H54 (cell line): ENCODE measurements around the gene FBL.

Experiments used
- DNase-seq: peaks from one replicate; pipeline ENCODE4 v3.0.0; 2011; ENCODE audit warnings: low spot score, mixed read lengths; ENCODE audit not compliant: insufficient read length
- FAIRE-seq: peaks from 3 replicates; lab custom pipeline; 2011; peaks lifted over from hg19 to GRCh38; lab: Jason Lieb, UNC
- POLR2A ChIP-seq: IDR thresholded peaks from 2 replicates; pipeline ENCODE4 v1.6.1; 2011; ENCODE audit warnings: low read depth, mild to moderate bottlenecking, low read length

The FBL gene

DNA sequence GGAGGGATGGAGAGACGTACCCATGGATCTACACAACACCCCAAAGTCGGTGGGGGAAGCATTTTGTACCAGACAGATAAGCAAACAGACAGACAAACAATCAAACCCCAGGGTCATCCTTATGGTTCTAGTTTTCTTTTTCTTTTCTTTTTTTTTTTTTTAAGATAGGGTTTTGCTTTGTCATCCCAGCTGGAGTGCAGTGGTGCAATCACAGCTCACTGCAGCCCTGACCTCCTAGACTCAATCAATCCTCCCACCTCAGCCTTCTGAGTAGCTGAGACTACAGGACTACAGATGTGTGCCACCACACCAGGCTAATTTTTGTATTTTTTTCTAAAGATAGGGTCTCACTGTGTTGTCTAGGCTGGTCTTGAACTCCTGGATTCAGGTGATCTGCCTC is 17.9 kb upstream of the FBL start:
- no peak for FAIRE-seq
- no peak for TF ChIP-seq POLR2A
- DNase-seq, result no peak

- FAIRE-seq, result no peak
- no peak for DNase-seq
- no peak for TF ChIP-seq POLR2A
Measured at GRCh38 chr19:39858541-39858940, 12.4 kb upstream of the FBL start.

DNA sequence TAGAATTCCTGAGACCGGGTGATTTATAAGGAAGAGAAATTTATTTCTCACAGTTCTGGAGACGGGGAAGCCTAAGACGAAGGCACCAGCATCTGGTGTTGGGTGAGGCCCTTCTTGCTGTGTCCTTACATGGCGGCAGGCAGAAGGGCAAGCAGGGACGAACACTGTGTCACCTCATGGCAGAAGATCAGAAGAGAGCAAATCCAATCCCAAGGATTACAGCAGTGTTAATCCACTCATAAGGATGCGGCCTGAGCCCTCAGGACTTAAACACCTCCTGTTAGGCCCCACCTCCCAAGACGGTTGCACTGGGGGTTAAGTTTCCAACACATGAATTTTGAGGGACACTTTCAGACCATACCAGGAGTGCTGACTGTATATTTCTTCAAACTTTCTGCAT is 6.7 kb upstream of the FBL start:
- FAIRE-seq (no peak), DNase-seq (no peak)
- no peak for TF ChIP-seq POLR2A

DNA sequence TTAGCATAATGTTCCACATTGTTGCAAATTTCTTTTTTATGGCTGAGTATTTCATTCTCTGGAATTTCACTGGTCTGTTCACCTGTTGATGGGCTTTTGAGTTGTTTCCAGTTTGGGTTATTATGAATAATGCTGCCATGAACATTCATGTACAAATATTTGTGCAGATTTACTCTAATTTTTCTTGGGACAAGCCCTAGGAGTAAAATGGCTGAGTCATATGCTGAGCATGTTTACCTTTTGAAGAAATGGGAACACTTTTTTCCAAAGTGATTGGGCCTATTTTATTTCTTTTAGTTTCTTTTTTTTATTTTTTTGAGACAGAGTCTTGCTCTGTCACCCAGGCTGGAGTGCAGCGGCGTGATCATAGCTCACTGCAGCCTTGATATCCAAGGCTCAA is 4.7 kb upstream of the FBL start:
- FAIRE-seq, result no peak
- TF ChIP-seq POLR2A, result no peak

DNA sequence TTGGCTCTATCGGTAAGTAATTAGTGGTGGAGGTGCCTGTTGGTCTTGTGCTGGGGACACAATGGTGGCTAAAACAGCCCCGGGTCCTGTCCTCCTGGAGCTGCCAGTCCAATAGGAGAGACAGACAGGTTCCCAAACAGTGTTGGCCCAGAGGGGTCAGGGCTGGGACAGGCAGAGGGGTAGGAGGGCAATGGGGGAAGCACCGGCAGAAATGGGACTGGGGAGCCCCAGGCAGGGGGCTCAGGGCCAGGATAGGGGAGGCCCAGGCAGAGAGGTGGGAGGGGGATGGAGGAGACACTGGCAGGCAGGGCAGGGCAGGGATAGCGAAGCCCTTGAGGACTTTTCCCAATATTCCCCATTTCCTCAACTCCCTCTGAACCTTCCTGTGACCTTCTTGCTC is 2.2 kb upstream of the FBL start:
- no peak for FAIRE-seq
- no peak for DNase-seq
- TF ChIP-seq POLR2A, result no peak

More for the DNA sequence above, 4.7 kb upstream of the FBL start:
- no peak for DNase-seq

DNA sequence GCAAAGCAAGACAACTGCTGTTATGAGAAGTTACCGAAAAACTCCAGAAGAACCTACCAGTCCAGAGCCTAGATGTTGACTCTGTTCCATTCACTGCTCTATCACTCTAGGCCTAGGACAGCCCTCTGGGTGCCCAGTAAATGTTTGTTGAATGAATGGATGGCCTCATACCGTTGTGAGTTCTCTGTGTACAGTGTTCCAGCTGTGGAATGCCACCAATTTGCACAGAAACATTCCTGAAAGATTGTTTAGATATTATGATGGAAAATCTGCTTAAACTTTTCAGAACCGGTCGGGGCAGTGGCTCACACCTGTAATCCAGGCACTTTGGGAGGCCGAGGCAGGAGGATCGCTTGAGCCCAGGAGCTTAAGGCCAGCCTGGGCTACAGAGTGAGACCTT is 1.3 kb upstream of the FBL start:
- no peak for TF ChIP-seq POLR2A
- DNase-seq (no peak), FAIRE-seq (no peak)

GRCh38 chr19:39846678-39847486 is 703 bp upstream of the FBL start:
- no peak for TF ChIP-seq POLR2A
- no peak for DNase-seq
- FAIRE-seq, result no peak

DNA sequence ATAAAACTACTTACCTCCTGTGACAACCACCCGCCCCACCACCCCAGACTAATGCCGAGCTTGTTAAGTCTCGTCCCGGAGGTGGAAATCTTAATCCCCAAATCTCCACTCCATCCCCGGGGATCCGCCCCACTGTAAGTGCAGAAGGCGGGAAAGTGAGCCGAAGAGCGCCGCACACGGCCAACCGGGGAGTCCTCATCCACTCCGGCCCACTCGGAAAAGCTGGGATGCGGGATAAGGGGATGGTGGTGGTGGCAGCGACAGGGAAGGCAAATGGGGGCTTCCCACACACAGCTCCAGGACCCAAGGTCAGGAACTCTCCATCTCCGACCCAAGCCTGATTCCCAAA is 621 bp downstream of the FBL start:
- peak; percentile 61 for DNase-seq
- FAIRE-seq, result no peak
- TF ChIP-seq POLR2A, result no peak

DNA sequence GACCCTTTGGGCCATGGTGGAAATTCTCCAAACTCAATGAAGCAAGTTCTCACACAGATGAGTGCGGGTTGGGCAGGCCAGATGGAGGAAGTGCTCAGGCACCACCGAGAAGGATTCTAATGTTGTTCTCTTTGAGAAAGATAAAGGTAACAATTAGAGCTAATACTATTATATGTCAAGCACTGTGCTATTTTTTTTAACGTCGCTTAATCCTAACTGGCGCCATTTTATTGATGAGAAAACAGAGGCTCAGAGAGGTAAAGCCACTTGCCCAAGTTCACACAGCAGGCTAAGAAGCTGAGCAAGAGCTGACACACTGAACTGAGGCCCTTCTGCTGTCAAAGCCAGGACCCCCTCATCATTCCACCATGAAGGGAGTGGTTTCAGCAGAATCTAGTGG is 1.0 kb downstream of the FBL start:
- DNase-seq, result no peak
- FAIRE-seq, result no peak
- no peak for TF ChIP-seq POLR2A

GRCh38 chr19:39843919-39844793 is 2.0 kb downstream of the FBL start:
- TF ChIP-seq POLR2A, result no peak
- DNase-seq (no peak), FAIRE-seq (no peak)

DNA sequence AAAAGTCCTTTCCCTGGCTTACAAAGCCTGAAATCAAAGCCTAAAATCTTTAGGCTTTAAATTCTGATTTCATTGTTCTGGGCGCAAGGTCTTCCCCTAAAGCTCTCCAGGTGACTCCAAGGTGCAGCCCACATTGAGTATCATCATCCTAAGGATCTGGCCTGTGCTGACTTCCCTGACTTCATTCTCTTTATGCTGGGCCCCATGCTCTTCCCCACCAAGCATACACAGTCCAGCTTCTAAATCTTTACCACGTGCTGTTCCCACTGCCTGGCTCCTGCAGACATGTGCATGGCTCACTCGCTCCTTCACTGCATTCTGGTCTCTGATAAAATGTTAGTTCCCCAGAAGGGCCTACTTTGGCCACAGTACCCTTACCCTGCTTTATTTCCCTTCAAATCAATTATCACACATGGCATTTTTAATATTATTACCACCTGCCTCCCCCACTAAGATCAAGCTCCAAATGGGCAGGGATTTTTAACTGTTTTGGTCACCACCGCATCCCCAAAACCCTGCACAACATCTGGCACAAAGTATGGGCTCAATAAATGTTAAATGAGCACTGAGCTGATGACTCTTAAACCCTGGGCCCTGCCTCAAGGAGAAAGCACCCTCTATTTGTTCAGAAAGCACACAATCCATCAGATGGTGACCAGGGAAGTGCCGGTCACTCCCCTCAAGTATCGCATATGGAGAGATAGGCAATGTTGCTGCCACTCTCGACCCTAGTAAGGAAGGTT is 3.3 kb downstream of the FBL start:
- FAIRE-seq (no peak), DNase-seq (no peak)

DNA sequence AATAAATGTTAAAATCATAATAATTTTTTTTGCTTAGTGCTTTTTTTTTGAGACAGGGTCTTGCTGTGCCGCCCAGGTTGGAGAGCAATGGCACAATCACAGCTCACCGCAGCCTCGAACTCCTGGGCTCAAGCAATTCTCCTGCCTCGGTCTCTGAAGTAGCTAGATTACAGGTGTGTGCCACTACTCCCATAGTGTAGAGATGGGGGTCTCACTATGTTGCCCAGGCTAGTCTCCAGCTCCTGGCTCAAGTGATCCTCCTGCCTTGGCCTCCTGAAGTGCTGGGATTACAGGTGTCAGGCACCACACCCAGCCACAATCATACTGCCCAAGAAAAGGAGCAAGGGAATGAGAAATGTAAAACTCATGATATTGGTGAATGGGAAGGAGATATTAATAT is 5.1 kb downstream of the FBL start:
- FAIRE-seq (no peak), DNase-seq (no peak)
- TF ChIP-seq POLR2A, result no peak

More for the DNA sequence above, 3.3 kb downstream of the FBL start:
- TF ChIP-seq POLR2A, result no peak

DNA sequence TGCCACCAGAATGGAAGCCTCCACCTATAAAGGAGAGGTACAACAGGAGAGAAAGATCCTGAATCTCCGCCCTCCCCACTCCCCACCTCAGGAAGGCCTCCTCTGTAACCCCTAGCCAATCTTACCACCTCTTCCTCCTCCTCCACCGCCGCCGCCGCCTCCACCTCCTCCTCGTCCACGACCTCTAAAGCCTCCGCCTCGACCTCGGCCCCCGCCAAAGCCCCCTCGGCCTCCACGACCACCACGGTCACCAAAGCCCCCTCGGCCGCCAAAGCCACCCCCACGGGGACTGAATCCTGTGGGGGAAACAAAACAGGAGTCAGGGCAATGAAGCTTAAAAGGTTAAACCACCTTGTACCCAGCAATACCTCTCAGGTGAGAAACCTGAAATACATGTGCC is 5.7 kb downstream of the FBL start:
- TF ChIP-seq POLR2A, result no peak
- no peak for DNase-seq
- no peak for FAIRE-seq
